ENCODE data around the gene KRT85. TPM values are rescaled to one million over a fixed set of nuclear protein-coding genes. Genes with fewer than 3 reads are reported as not detected.
A peak's percentile ranks its signal among the peaks of the same experiment; 100 is the strongest.

KRT85 gene
- total RNA-seq, 1 donor from 2014 or later, result not detected

- TF ChIP-seq CTCF (IDR thresholded peaks at IDR 0.05; ENCODE audit: insufficient read depth, low read length, poor library complexity, severe bottlenecking), result no peak
- DNase-seq (ENCODE audit: low read depth), result no peak
- peaks cover 16% of the 10 kb centered on the region for H3K27me3 ChIP-seq (ENCODE audit: control insufficient read depth, insufficient read depth, low read length)
These were observed 32.5 kb upstream of the KRT85 start for GRCh38 chr12:52399756-52400155.

DNA sequence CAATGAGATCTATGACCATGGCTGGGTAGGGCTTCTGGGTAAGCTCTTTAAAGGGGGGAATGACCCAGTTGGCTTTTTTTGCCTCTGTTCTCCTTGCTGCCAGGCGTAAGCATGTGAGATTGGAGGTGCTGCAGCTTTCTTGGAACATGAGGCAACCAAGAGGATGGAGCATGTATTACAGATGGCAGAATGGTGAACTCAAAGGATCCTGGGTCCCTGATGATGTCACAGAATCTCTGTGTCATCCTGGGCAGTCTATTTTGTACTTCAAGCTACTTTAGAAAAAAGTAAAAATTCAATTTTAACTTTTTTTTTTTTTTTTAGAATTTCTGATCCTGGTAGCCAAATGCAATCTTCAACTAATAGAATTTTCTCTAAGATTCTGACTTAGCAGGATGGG lies 30.9 kb upstream of the KRT85 start:
- no peak for TF ChIP-seq CTCF (IDR thresholded peaks at IDR 0.05; ENCODE audit: insufficient read depth, low read length, poor library complexity, severe bottlenecking)
- no peak overlapping the region for H3K4me3 ChIP-seq (ENCODE audit: low read depth, low read length)

More at GRCh38 chr12:52399756-52400155, 32.5 kb upstream of the KRT85 start:
- Histone ChIP-seq H3K36me3 (ENCODE audit: control insufficient read depth, insufficient read depth, low read length) (no peaks in the 10 kb centered on the region), H3K4me3 (ENCODE audit: low read depth, low read length) (no peak overlapping the region)

DNA sequence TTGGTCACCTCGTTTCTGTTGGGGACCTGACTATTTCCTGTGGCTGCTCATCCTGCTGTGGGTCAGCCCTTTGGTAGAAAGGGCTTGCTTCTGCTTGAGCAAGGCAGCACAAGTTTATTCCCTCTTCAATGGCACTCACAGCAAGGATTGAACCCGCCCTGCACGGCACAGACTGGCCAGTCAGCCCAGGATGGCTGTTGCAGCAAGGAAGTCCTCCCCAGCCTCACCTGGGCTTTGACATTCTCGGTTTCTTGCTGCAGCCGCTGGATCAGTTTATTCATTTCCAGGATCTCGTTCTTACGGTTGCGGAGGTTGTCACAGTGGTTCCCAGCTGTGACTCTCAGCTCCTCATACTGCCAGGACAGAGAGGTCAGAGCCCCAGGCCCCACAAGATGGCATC lies 29.4 kb upstream of the KRT85 start:
- Histone ChIP-seq H3K4me3 (ENCODE audit: low read depth, low read length) (no peak overlapping the region), H3K27me3 (ENCODE audit: control insufficient read depth, insufficient read depth, low read length) (peaks cover 12% of the 10 kb centered on the region), H3K36me3 (ENCODE audit: control insufficient read depth, insufficient read depth, low read length) (no peaks in the 10 kb centered on the region)
- no peak for TF ChIP-seq CTCF (IDR thresholded peaks at IDR 0.05; ENCODE audit: insufficient read depth, low read length, poor library complexity, severe bottlenecking)
- no peak for DNase-seq (ENCODE audit: low read depth)

More for the DNA sequence above, 30.9 kb upstream of the KRT85 start:
- no peak for DNase-seq (ENCODE audit: low read depth)
- Histone ChIP-seq H3K27me3 (ENCODE audit: control insufficient read depth, insufficient read depth, low read length) (peaks cover 12% of the 10 kb centered on the region), H3K36me3 (ENCODE audit: control insufficient read depth, insufficient read depth, low read length) (no peaks in the 10 kb centered on the region)

GRCh38 chr12:52395761-52396434 lies 28.6 kb upstream of the KRT85 start:
- TF ChIP-seq CTCF (IDR thresholded peaks at IDR 0.05; ENCODE audit: insufficient read depth, low read length, poor library complexity, severe bottlenecking), result peak; percentile 27
- no peaks in the 10 kb centered on the region for H3K36me3 ChIP-seq (ENCODE audit: control insufficient read depth, insufficient read depth, low read length)
- DNase-seq (ENCODE audit: low read depth), result no peak
- H3K27me3 ChIP-seq (ENCODE audit: control insufficient read depth, insufficient read depth, low read length), result peaks cover 12% of the 10 kb centered on the region
- H3K4me3 ChIP-seq (ENCODE audit: low read depth, low read length), result no peak overlapping the region

- Histone ChIP-seq H3K27me3 (ENCODE audit: control insufficient read depth, insufficient read depth, low read length) (peaks cover 12% of the 10 kb centered on the region), H3K4me3 (ENCODE audit: low read depth, low read length) (no peak overlapping the region), H3K36me3 (ENCODE audit: control insufficient read depth, insufficient read depth, low read length) (no peaks in the 10 kb centered on the region)
- TF ChIP-seq CTCF (IDR thresholded peaks at IDR 0.05; ENCODE audit: insufficient read depth, low read length, poor library complexity, severe bottlenecking), result no peak
- DNase-seq (ENCODE audit: low read depth), result no peak
These were observed 27.6 kb upstream of the KRT85 start for GRCh38 chr12:52394836-52395405.
